Neural progenitor cell (in vitro differentiated cells): Measurements from ENCODE around the gene CPT1B.

Experiments
- EZH2 ChIP-seq: fragments of 200-600 bp; sonication (generic); IDR thresholded peaks from 2 replicates; pipeline ENCODE4 v1.6.1; 2017; ENCODE audit warnings: antibody characterized with exemption, mild to moderate bottlenecking, moderate library complexity
- EZH2phosphoT487 ChIP-seq: fragments of 200-600 bp; sonication (generic); IDR thresholded peaks from 2 replicates; pipeline ENCODE4 v1.6.1; 2017; ENCODE audit warnings: antibody characterized with exemption
- TF ChIP-seq, protein P1 (sequence below): fragments of 200-600 bp; sonication (generic); IDR thresholded peaks from 2 replicates; pipeline ENCODE4 v1.5.1; 2017; ENCODE audit warnings: antibody characterized with exemption, mild to moderate bottlenecking

GRCh38 chr22:50545522-50546325 is 32.5 kb downstream of the CPT1B start, which contains the start of gene KLHDC7B:
- TF ChIP-seq, protein P1, sequence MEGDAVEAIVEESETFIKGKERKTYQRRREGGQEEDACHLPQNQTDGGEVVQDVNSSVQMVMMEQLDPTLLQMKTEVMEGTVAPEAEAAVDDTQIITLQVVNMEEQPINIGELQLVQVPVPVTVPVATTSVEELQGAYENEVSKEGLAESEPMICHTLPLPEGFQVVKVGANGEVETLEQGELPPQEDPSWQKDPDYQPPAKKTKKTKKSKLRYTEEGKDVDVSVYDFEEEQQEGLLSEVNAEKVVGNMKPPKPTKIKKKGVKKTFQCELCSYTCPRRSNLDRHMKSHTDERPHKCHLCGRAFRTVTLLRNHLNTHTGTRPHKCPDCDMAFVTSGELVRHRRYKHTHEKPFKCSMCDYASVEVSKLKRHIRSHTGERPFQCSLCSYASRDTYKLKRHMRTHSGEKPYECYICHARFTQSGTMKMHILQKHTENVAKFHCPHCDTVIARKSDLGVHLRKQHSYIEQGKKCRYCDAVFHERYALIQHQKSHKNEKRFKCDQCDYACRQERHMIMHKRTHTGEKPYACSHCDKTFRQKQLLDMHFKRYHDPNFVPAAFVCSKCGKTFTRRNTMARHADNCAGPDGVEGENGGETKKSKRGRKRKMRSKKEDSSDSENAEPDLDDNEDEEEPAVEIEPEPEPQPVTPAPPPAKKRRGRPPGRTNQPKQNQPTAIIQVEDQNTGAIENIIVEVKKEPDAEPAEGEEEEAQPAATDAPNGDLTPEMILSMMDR = no peak
- TF ChIP-seq EZH2phosphoT487 (no peak), EZH2 (no peak)
